Measurements from ENCODE around the gene AMMECR1L.
A peak's percentile ranks its signal among the peaks of the same experiment; 100 is the strongest.
"Not testable (repeated sequence)": the region's sequence is repeated elsewhere in the genome, so short reads cannot be mapped to it uniquely, and the experiment has no call there.

The AMMECR1L gene

DNA sequence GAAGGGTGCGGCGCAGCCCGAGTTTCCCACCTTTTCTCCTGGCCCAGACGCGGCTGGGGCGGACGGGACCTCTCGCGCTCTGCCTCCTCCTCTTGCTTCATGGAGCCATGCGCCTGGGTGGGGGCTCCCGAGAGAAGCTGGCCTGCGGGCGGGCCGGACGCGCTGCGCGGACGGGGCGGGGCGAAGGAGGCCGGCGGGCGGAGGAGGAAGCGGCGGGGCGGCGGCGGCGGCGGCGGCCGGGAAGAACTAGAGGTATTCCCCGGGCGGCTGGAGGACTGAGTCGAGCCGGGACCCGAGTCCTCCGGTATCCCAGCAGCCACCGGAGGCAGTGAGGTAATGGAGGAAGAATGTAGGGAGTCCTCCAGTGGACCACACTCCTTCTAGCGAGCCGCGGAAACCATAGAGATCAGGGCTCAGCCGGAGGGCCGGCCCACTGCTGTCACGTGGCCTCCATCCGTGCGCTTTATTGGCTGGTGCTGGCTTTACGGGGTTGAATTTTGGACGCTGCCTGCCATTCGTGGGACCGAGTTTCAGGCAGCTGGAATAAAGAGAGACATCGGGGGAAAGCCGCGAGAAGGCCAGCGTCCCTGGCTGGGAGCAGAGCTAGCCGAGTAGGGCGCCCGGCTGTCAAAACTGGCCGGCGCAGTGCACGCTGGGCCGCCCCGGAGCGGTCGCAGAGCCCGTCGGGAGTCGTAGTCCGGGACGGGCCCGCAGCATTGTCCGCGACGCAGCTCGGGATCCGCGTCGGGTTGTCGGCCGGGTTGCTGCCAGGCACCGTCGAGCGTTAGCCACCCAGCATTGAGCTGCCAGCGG is at the start of gene AMMECR1L:
TSS of gene AMMECR1L (minus strand) at position 177 of the 813 bp plus-strand sequence. CDS start 11,722 bp downstream, outside the sequence.
- peak; percentile 63 for DNase-seq

DNA sequence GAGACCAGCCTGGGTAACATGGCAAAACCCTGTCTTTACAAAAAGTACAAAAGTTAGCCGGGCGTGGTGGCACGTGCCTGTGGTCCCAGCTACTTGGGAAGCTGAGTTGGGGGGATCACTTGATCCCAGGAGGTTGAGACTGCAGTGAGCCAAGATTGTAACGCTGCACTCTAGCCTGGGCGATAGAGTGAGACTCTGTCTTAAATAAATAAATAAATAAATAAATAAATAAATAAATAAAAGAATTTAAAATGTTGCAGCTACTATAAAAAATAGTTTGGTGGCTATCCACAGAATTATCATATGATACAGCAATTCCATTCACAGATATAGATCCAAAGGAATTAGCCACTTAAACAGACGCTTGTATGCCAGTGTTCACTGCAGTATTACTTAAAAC is 49.6 kb upstream of the AMMECR1L start:
- no peak for DNase-seq

DNA sequence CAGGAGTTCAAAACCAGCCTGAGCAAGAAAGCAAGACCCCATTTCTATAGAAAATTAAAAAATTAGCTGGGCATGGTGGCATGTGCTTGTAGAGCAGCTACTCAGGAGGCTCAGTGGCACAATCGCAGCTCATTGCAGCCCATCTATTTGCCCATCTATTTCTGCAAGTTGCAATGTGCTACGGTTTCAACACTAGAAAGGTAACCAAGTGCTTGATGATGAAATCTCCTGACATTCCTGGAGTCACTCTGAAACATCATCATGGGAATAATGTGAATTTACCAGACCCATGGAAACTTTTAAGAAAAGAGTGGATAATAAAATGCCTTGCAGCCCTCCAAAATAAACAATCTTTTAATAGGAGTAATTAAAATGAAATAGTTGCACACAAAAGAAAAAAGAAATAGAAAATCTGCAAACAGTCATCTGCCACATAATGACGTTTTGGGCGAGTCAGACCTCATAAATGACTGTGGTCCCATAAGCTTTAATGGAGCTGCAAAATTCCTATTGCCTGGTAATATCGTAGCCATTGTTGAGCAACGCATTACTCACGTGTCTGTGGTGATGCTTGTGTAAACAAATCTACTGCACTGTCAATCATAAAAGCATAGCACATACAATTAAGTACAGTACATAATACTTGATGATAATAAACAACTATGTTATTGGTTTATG is 46.6 kb upstream of the AMMECR1L start:
- peak; percentile 75 for DNase-seq

DNA sequence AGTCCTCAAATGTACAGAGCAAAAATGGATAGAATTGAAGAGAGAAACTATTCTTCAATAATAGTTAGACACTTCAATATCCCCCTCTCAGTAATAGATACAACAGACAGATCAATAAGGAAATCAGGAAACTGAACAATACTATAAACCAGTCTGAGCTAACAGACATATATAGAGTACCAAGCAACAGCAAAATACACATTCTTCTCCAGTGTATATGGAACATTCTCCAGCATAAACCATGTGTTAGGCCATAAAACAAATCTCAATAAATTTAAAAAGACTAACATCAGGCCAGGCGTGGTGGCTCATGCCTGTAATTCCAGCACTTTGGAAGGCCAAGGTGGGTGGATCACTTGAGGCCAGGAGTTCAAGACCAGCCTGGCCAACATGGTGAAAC is 43.7 kb upstream of the AMMECR1L start:
- no peak for DNase-seq

DNA sequence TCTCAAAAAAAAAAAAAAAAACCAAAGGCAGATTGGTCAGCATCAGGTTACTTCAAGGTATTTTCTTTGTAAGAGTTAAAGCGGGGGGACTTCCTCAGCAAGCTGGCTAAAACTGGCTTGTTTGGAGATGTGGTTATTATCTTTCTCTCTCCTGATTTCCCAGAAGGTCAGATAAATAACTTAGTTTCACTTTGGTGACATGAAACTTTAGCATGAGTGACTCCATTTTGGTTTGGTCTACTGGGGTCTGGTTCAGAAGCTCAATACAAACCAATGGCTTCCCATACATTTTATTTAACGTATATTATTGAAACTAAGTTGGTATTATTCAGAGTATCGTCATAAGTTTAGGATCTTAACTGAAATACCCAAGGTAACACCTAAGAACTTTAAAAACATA is 41.6 kb upstream of the AMMECR1L start:
- DNase-seq: no peak

DNA sequence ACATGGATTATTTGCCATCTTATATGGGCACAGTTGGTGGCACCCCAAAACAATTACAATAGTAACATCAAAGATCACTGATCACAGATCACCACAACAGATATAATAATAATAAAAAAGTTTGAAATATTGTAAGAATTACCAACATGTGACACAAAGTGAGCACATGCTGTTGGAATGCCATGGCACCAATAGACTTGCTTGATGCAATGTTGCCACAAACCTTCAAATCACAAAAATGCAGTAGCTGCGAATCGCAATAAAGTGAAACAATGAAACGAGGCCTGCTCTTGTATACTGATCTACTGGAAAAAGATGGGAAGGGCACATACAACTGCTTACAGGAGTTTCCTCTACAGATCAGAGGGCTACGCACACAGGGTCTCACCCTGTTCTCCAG is 32.2 kb upstream of the AMMECR1L start:
- DNase-seq: peak; percentile 2

DNA sequence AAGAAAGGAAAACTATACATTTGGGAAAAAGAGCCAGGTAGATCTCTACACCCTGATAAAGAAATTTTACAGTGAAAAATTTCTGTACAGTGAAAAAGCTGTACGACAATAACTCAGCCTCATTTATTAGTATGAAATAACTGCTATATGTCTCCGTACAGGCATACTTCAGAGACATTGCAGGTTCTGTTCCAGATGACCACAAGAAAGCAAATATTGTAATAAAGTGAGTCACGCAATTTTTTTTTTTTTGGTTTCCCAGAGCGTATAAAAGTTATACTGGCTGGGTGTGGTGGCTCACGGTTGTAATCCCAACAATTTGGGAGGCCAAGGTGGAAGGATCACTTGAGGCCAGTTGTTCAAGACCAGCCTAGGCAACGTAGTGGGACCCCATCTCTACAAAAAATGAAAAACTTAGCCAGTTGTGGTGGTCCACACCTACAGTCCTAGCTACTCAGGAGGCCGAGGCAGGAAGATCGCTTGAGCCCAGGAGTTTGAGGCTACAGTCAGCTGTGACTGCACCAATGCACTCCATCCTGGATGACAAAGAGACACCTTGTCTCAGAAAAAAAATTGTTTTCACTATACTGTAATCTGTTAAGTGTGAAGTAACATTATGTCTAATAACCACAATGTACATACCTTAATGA is 28.2 kb upstream of the AMMECR1L start:
- no peak for DNase-seq

DNA sequence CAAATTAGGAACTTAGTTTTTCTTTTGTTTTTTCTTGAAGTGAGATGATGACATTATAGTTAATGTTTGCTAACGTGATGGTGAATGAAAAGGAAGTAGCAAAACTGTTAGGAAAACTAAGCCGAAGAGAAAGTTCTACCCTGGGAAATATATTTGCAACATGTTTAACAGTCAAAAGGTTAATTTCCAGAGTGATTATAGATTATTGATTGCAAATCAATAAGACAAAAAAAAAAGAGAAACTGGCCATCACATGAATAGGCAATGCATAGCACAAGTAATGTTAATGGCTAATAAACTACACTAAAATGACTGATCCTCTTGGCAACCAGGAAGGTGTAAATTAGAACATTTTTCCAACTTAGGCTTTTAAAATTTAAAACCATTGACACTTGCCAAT is 26.0 kb upstream of the AMMECR1L start:
- no peak for DNase-seq

DNA sequence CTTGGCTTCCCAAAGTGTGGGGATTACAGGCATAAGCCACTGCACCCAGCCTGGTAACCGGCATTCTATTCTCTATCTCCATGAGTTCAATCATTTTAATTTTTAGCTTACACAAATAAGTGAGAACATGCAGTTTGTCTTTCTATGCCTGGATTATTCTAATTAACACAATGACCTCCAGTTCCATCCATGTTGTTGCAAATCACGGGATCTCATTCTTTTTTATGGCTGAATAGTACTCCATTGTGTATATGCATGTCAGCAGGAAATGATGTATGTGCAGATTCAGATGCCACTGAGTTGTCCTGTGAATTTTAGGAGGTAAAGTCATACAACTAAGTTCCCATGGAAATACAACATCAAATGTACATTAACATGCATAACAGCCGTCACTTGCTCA is 24.7 kb upstream of the AMMECR1L start:
- DNase-seq: no peak

DNA sequence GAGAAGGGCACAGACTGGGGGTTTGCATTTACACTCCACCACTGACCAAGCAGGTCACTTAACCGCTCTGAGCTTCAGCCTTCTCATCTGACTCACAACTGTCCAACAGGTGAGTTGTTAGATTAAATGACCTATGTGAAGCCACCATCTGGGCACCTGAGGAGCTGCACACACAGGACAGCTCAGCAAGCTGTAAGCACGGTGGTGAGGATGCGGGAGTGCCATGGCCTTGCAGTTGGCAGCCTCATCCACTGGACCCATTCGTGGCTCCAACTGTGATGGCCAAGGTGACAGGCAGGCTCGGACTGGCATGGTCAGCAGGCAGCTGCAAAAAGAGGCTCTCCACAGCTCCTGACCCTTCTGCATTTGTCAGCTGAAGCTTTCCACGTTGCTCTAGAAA is 23.3 kb upstream of the AMMECR1L start:
- no peak for DNase-seq

DNA sequence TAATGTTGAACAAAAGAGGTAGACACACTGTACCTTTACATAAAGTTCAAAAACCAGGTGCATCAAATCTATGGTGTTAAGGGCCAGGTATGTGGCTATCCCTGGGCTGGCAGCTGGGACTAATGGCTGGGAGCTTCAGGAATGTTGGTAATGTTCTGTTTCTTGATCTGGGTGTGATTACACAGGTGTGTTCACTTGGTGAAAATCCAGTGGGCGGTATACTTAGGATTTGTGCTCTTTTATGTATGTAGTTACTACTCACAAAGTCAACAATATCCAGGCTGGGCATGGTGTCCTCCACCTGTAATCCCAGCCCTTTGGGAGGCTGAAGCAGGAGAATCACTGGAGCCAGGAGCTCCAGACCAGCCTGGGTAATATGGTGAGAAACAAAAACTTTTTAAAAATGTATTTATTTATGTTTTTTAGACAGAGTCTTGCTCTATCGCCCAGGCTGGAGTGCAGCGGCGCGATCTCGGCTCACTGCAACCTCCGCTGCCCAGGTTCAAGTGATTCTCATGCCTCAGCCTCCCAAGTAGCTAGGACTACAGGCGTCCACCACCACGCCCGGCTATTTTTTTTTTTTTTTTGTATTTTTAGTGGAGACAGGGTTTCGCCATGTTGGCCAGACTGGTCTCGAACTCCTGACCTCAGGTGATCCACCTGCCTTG is 22.1 kb upstream of the AMMECR1L start:
- not testable (repeated sequence) for DNase-seq

DNA sequence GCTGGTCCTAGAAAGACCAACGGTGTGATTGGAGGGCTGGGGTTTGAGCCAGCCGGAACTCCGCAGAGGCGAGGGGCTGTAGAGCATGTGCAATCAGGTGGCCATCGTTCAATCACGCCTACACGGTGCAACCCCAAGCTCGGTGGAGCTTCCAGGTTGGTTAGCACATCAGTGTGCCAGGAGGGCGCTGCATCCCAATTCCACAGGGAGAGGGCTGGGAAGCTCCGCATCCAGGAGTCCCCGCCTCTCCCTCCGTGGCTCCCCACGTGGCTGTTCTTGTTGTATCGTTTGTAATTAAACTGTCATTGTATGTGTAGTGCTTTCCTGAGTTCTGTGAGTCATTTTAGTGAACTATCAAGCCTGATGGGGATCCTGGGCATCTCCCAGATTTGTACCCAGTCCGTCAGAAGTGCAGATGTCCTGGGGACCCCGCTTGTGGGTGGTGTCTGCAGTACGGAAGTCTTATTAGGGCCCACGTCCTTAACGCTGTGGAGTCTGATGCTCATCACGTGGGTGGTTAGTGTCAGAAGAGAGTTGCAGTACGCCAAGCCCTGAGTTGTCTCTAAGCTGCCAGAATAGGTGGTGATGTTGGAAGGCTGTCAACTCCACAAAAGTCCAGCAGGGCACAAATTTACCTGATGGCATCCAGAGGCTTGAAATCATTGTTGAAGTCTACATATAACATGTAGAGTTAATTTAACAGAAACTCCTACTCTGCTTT is 20.6 kb upstream of the AMMECR1L start:
- DNase-seq: no peak

DNA sequence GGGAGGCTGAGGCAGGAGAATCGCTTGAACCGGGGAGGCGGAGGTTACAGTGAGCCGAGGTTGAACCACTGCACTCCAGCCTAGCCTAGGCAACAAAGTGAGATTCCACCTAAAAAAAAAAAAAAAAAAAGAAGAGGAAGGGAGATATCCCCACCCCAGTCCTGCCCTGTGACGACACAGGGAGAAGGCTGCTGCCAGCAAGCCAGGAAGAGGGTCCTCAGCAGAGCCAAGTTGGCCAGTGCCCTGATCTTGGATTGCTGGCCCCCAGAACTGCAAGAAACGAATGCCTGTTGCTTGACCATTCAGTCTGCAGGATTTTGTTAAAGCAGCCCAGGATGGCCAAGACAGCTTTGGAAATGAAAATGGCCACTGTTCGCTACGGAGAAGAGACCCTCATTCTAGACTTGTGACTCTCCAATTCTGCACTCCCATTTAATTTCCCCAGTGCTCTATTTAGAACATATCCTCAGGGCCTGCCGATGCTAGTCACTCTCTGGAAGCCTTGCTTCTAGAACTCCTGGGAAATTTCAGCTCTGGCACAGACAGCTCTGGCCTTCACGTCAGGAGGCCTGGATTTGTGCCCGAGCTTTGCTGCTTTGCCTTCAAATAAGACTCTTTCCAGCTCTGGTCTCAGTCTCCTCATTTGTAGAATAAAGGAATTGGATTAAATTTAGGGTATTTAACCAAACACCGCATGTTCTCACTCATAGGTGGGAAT is 15.7 kb upstream of the AMMECR1L start:
- no peak for DNase-seq

DNA sequence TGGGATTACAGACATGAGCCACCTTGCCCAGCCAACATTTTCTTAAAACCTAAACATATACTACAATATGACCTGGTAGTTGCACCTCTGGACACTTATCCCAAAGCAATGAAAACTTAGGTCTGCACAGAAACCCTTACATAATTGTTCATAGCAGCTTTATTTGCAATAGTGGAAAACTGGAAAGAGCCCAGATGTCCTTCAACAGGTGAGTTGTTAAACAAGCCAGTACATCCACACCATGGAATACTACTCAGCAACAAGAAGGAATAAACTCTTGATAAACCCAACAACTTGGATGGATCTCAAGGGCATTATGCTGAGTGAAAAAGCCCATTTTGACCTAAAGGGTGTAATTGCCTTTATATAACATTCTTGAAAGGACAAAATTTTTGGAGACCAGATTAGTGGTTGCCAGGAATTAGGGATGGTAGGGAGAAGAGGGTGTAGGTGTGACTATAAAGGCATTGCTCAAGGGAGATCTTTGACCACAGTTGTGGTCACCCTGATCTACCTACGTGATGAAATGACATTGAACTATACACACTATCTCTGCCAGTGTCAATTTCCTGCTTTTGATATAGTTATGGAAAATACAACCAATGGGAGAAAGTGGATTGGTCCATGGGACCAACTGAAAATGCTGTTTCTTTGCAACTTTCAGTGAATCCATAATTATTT is 11.9 kb upstream of the AMMECR1L start:
- DNase-seq: no peak

DNA sequence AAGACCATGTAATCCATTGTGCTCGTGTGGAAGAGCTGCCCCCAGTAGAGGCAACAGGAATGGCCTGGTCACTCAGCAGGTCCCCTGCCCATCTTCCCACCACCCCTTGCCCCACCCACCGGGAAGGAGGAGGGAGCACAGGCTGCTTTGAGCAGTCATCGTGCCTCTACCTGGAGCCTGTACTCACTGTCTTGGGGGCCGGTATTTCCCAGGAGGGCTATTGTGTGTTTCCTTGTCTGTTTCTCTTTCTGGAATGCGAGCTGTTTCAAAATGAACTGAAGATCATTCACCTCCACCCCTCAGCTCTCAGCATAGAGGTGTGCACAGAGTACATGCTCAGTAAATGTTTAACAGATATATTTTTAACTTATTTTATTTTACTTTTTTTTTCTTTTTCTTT is 7.7 kb upstream of the AMMECR1L start:
- DNase-seq: no peak

DNA sequence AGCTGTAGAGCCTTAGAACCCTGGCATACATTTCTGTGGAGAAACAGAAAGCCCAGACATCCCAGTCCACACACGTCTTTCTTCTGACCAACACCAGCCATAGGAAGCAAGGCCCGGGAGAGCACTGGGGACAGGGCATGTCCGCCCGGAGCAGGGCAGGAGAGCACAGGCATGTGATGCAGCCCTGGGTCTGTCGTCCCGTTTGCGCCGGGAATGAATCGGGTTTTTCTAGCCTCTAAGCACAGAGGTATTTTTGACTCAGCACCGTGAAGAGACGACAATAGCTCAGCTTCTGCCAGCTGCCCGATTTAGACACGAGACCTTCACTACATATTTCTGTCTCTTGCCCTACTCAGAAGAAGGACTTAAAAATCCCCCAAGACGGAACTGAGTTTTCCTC is 7.3 kb upstream of the AMMECR1L start:
- DNase-seq: no peak

DNA sequence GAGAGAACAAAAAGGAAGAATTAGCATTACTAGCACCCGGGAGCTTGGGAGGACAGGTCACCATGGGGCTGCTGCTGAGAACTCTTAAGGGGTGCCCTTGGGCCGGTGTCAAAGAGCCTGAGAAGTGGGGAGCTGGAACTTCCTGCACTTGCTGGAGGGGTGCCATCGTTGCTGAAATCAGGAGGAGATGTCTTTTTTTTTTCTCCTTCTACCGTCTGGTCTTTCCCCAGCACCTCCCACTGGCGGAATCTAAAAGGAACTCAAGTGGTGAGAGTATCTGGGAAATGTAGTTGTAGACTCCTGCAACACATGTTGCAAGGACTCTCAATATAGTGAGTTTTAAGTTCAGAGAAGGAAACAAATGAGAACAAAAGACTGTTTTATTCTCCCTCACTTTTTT is 6.1 kb upstream of the AMMECR1L start:
- peak; percentile 20 for DNase-seq

DNA sequence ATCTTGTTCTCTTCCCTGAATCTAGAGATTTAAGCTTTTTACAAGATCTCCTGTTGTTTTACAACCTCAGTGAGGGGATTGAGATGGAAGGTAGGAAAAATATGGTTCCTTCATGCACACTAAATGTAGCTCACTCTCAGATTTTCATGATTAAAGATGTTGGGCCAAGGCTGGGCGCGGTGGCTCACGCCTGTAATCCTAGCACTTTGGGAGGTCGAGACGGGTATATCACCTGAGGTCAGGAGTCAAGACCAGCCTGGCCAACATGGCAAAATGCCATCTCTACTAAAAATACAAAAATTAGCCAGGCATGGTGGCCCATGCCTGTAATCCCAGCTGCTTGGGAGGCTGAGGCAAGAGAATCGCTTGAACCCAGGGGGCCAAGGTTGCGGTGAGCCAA is 5.0 kb upstream of the AMMECR1L start:
- DNase-seq: not testable (repeated sequence)

DNA sequence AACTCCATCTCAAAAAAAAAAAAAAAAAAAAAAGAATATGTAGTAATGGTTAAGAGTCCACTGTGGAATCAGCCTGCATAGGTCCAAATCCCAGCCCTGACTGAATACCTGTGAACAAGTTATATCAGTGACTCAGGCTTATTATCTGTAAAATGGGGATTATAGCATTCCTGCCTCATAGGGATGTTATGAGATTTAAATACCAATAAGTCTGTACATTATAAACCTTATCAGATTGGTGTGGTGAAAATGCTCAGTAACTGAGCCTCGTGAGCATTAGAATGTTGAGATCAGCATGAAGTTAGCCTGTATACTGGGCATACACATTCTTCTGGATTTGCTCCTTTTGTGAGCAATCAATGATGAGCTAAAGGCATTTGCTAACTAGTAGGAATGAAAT is 3.0 kb upstream of the AMMECR1L start:
- no peak for DNase-seq

DNA sequence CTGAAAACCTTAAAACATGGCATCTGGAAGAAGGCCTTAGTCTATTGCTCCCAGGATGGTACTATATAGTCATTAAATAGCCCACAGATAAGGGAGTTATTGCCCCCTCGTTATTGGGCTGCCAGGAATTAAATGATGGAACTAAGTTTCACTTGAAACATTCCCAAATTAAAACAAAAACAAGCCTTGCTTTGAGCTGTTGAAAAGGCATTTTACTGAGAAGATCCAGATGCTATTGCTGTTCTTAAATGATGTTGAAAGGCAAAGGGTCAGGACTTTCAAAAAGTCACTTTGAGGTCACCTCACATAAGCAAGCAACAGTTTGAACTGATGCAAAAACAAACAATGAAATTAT is 2.0 kb upstream of the AMMECR1L start:
- DNase-seq: no peak

DNA sequence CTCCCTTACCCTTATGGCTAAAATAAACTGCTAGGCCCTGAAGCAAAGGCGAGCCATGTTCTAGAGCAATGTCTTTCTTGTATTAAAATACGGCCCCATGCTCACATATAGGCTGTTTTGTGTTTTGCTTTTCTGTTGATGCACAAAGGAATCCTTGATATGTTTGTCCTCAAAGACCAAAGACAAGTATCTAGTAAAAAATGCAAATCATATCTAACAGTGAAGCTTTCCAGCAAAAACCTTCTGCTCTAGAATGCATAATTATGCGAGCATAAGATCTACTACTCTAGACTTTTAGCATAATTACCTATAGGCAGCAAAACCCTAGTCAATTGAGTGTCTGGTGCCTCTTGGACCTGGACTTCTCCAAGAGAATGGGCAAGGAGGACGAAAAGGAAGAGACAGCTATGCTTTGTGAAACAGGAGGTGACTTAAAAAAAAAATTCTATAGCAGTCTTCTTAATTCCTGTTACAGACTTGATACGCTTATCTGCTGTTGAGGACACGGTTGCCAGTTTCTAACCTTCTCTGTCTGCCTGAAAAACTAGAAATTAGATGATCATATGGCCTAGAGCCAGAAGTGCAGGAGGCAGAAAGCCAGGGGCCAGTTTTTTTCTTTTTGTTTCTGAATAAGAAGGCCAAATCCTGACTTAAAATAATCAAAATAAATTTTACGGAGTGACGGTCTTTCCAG is 1.5 kb upstream of the AMMECR1L start:
- DNase-seq: no peak

Data from HCEC 1CT (cell line).